Central memory CD4-positive, alpha-beta T cell (primary cell): ENCODE results near the gene ASIC4.

Experiments
- DNase-seq: peaks from one replicate; pipeline ENCODE4 v3.0.0; 2022

The ASIC4 gene

DNA sequence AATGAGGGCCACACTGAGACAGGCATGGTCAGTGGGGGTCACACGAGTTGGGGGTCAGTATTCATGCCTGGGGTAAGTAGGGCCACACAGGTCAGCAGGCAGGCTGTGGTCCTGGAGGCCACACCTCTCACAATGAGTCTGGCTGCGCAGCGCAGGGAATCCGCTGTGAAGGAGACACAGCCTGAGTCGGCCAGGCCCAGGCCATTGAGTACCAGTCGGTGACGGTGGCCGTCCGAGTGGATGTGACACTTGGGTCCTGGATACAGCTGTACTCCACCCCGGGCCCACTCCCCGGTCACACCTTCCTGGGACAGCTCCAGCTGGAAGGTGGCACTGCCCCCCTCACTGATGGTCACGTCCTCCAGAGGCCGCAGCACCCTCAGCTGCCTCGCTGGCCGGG, 40.1 kb downstream of the ASIC4 start:
- DNase-seq, result no peak

- DNase-seq, result no peak
Observed at GRCh38 chr2:219555956-219556355, 41.7 kb downstream of the ASIC4 start.

DNA sequence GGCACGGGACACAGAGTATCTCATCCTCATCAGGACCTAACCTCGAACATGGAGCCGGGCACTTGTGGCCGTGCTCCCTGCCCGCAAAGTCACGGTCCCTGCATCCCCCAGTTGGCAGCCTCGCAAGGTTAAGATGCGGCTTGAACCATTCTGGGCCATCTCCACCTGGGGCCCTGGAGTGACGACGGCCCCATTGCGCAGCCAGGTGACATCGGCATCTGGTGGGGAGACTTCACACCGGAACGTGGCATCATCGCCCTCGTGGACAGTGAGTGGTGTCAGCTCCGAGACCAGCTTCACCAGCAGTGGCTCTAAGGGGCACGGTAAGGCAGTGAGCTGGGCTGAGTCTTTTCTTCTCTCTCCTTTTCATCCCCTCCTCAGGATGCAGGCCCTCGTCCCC, 42.1 kb downstream of the ASIC4 start:
- no peak for DNase-seq

GRCh38 chr2:219557320-219557719, 43.0 kb downstream of the ASIC4 start:
- DNase-seq, result no peak

GRCh38 chr2:219557791-219558785, 43.8 kb downstream of the ASIC4 start:
- no peak for DNase-seq

- DNase-seq, result no peak
Observed at GRCh38 chr2:219559156-219559915, 45.1 kb downstream of the ASIC4 start.

DNA sequence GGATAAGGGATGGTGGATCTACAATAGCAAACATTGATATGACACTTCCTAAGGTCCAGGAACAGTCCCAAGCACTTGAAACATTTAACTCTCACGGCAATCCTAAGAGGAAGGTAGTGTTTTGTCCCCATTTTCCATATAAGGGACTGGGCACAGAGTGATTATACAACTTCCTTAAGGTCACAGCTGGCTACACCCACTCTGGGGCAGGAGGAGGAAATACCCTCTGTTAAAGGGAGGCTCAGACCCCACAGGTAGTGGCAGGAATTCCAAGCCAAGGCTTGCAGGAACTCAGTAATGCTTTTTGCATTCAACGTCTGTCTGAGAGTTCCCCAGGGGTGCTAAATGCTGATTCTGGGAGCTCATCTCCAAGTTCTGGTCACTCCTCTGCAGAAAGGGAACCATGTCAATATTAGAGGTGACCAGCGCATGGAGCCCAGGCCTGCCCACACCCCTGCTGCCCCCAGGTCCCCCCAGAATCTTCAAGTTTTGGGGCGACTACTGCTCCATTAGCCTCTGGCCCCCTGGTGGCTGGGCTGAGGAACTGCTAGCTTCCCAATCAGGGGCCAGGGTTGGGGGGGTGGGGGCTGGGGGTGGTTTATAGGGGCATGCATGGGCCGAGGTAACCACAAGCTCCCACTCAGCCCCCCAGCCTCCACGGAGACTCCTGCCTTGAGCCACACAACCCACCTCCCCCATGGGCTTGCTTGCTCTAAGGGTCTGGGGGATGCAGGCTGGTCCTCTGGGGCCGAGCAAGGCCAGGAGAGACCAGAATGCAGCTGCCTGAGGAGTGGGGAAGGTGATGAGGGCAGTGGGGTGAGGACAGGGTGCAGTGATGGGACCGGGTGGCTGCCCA, 46.0 kb downstream of the ASIC4 start:
- no peak for DNase-seq

DNA sequence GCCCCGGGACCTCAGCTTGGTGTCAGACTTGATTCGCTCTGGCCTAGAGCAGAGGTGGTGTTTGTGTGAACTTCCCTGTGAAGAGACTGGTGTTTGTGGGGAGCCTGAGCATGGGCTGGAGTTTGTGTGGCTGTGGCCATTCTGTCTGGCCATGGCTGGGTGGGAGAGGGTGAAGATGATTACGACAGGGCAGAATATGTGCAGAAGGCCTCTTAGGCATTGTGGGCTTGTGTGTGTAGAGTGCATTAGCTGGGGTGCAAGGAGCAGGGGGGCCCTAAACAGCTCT, 46.6 kb downstream of the ASIC4 start:
- no peak for DNase-seq

GRCh38 chr2:219561179-219562048, 47.1 kb downstream of the ASIC4 start:
- DNase-seq, result no peak

DNA sequence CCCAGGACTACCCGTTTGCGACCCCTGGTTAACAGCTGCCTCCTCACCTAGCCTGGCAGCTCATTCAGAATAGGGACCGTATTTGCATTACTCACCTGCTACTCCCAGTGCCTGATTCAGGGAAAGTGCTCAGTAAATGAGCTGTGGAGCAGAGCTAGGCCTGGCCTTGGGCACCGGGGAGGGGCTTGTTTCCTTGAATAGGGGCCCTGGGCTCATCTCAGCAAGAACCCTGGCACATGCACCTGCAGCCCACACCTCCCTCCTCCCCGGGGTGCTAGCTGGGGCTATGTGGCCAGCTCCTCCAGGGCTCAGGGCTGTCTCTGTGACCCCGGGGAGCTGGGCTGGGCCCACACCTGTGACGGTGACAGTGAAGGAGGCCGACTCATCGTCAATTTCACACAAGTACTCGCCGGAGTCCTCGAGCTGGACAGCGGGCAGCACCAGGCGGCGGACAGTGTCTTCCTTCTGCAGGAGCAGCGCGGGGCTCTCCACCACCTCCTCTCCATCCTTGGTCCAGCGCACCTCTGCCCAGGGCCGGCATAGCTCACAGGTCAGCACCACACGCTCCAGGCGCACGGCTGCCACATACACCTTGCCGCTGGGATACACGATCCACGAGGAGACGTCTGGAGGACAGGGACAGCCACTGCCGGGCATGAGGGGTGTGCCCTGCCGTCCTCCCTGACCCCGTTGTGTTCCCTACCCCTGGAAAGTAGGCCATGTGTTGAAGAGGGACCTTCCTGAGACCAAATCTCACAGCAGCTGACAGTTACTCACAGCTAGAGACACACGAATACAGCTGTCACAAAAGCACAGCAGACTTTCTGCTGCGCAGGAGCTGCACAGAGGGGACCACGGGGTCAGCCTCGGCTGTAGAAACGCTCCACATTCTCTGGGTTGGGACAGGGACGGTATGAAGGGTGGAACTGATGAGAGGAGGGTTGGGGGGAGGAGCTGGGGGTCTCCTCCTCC, 48.1 kb downstream of the ASIC4 start:
- no peak for DNase-seq

GRCh38 chr2:219563271-219563928, 49.1 kb downstream of the ASIC4 start:
- no peak for DNase-seq

DNA sequence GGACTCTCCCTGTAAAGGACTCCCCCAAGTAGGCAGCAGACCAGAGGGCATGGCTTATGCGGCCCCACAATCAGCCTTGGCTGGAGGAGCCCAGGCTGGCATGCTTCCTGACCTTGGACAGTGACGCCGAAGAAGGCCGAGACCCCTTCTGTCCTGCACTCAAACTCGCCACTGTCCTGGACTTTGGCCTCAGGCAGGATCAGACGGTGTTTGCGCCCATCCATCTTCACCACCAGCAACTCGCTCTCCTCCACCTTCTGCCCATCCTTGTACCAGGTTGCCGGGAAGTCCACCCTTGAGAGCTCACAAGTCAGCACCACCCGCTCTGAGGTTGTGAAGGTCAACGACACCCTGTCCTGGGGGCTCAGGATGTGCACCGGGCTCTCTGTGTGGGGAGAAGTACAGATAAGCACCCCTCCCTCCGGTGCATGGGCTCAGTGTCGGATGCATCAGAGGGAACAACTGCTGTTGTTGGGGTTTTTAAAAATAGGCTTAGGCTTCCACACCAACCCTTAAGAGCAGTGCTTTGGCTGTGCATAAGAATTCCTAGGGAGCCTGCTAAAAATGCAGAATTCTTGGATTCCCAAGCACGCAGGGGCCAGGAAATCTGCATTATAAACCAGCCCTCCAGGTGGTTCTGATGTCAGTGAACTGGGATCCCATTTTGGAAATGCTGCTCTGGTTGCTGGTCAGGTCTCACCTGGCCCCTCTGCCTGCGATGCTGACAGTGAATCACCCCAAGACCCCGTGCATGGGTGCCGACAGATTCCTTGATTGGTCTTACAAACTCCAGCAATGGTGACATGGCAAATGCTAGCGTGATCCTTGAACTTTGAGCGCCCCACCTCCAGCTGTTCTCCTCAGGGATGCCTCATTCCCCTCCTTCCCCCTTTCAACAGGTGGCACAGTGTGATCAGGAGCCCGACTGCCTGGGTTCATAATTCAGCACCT, 51.1 kb downstream of the ASIC4 start:
- no peak for DNase-seq

DNA sequence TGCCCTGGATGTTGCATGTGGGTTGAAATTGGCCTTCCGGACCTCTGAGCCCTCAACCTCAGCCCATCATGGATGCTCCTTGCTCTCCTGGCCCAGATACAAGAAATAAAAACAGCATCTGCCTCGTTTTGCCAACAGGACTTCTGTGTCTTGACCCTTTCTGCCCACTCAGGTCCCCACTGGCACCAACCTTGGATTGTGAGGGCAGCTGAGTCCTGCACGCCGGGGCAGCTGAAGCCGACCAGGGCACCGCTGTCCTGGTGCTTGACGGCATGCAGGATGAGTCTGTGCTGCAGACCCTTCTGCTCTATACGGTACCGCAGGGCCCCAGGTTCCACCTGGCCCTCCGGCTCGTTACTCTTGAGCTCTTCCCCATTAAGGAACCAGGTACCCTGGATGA, 52.4 kb downstream of the ASIC4 start:
- no peak for DNase-seq

DNA sequence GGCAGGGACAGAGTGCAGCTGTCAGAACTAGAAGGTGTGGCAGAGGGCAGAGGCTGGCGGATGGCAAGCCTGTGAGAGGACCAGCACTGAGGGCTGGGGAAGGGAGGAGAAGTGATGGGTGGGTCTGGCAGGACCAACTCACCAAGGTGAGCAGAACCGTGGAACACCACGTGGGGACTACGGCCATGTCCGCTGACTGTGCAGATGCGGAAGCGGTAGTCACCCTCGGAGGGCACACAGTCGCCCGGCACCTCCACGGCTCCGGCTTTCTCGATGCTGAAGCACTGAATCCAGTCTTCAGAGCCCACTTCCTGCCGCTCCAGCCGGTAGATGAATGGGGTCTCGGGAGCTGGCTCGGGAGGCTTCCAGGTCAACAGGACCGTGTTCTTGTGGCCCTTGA, 52.8 kb downstream of the ASIC4 start:
- DNase-seq, result no peak

- no peak for DNase-seq
Observed at GRCh38 chr2:219567791-219568361, 53.6 kb downstream of the ASIC4 start.

GRCh38 chr2:219569041-219569440, 54.8 kb downstream of the ASIC4 start:
- DNase-seq, result no peak

- DNase-seq, result no peak
Observed at GRCh38 chr2:219569635-219570034, 55.4 kb downstream of the ASIC4 start.

- DNase-seq, result no peak
Observed at GRCh38 chr2:219570194-219570923, 56.1 kb downstream of the ASIC4 start.
